HG03175 (cell line): ENCODE measurements around the gene BUB1B.
"Not testable (repeated sequence)": the region's sequence is repeated elsewhere in the genome, so short reads cannot be mapped to it uniquely, and the experiment has no call there.

ENCODE experiments used
- ATAC-seq: cut with Tn5 transposase; IDR thresholded peaks from one replicate; pipeline ENCODE4 v1.9.1; 2021; ENCODE audit warnings: mild to moderate bottlenecking, moderate library complexity; ENCODE audit not compliant: unreplicated experiment

Gene BUB1B, protein sequence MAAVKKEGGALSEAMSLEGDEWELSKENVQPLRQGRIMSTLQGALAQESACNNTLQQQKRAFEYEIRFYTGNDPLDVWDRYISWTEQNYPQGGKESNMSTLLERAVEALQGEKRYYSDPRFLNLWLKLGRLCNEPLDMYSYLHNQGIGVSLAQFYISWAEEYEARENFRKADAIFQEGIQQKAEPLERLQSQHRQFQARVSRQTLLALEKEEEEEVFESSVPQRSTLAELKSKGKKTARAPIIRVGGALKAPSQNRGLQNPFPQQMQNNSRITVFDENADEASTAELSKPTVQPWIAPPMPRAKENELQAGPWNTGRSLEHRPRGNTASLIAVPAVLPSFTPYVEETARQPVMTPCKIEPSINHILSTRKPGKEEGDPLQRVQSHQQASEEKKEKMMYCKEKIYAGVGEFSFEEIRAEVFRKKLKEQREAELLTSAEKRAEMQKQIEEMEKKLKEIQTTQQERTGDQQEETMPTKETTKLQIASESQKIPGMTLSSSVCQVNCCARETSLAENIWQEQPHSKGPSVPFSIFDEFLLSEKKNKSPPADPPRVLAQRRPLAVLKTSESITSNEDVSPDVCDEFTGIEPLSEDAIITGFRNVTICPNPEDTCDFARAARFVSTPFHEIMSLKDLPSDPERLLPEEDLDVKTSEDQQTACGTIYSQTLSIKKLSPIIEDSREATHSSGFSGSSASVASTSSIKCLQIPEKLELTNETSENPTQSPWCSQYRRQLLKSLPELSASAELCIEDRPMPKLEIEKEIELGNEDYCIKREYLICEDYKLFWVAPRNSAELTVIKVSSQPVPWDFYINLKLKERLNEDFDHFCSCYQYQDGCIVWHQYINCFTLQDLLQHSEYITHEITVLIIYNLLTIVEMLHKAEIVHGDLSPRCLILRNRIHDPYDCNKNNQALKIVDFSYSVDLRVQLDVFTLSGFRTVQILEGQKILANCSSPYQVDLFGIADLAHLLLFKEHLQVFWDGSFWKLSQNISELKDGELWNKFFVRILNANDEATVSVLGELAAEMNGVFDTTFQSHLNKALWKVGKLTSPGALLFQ

DNA sequence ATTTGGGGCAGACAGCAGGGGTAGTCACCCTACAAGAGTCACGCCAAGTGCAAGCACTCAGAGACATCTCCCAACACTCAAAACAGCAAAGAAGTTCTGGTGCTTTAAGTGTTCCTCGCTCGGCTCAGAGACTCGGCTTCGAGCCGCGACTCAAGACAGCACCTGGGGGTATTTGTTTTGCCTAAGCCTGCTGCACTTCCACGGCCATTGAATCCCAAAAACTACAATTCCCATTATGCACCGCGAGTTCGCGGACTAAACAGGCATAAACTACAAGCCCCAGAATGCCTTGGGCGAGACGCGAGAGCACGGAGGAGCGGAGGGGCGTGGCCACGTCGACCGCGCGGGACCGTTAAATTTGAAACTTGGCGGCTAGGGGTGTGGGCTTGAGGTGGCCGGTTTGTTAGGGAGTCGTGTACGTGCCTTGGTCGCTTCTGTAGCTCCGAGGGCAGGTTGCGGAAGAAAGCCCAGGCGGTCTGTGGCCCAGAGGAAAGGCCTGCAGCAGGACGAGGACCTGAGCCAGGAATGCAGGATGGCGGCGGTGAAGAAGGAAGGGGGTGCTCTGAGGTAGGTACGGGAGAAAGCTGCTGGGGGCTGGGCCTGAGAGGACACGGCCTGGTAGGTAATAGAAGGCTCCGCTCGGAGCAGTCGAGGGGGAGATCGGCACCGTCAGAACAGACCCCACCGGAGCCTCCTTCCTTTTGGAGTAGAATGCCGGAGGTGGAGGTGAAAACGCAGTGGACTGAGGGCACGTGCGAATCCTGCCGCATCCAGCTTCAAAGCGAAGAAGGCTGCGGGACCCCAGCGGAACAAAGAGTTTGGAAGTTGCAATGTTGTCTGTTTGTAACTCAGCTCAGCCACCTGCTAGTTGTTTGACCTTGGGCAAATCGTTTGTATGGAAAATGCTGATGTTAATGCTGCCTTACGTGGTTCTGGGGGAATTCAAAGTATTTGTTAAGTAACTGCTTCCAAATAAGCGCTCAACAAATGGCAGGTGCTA lies at the start of gene BUB1B:
TSS of gene BUB1B (plus strand) at position 381 of the 1,000 bp plus-strand sequence. CDS start at position 533, 152 bp downstream.
- ATAC-seq = peak; percentile 90

DNA sequence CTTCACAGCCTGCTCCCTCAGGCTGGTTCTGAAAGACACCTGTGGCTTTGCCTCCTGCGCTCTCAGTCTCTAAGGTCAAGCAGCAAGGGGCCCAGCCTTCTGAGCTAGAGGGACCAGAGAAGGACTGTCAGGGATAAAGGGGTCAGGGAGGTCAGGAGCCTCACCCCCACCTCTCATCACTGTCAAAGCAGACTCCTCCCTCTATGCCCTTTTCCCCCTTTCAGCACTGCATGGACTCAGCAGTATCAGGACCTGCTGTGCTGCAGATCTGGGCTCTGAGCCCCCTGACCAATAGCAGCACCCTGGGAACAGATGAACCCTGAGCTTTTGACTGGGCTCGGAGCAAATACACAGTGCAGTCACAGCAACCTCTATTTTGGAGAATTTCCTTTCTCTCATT lies 49.0 kb upstream of the BUB1B start:
- ATAC-seq = no peak

GRCh38 chr15:40112789-40113188 lies 48.1 kb upstream of the BUB1B start:
- ATAC-seq = no peak

DNA sequence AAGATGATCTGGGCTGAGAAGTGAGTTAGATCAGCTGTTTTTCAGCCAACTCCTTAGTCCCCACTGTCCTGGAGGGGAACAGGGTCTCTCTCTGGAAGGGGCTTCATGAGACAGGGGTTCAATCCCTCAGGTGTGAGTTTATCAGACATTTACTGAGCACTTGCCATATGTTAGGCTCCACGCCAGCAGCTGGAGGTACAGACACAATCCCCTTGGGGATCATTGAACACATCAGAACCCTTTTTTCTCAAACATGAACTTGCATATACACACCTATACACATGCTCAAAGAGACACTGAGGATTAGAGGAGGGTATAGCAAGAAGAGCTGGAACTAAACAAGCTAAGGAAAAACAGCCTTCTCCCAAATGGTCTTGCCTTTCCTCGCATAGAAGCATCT lies 46.7 kb upstream of the BUB1B start:
- ATAC-seq = no peak

GRCh38 chr15:40115106-40115505 lies 45.8 kb upstream of the BUB1B start:
- ATAC-seq = not testable (repeated sequence)

DNA sequence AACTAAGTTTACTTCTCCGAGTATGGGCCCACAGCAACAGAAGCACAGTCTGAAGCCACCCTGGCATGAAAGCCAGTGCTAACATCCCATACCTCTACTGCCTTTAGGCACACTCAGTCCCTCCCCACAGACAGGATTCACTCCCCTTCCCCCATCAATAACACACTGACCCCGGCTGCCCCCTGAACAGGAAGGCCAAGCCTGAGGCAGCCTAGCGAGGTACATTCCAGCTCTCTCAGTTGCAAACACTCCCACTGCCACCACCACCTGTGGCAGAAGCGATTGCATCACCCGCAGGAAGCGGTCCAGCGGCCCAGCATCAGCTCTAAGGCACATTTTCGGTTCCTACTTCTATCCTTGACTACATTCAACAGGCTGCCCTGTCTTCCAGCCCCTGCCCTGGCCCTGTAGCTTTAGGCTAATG lies 45.2 kb upstream of the BUB1B start:
- peak; percentile 96 for ATAC-seq

- no peak for ATAC-seq
Measured at GRCh38 chr15:40118473-40118872, 42.4 kb upstream of the BUB1B start.

GRCh38 chr15:40121911-40122638 lies 38.8 kb upstream of the BUB1B start:
- no peak for ATAC-seq

DNA sequence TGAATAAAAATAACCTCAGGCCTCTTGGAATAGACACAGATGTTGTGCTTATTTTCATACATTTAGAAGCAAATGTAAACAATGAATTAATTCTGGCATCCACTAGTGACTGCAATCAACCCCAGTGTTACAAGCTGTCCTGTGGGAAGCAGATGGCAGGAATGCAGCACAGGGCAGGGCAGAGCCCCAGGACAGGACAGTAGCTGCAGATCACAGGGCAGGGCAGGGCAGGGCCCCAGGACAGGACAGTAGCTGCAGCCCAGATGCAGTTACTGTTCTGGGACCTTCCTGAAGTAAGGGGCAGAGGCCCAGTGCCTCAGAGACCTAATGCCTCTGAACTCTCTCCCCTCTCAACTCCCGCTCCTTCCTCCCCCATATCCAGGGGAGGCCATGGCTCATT lies 37.9 kb upstream of the BUB1B start:
- ATAC-seq = not testable (repeated sequence)

DNA sequence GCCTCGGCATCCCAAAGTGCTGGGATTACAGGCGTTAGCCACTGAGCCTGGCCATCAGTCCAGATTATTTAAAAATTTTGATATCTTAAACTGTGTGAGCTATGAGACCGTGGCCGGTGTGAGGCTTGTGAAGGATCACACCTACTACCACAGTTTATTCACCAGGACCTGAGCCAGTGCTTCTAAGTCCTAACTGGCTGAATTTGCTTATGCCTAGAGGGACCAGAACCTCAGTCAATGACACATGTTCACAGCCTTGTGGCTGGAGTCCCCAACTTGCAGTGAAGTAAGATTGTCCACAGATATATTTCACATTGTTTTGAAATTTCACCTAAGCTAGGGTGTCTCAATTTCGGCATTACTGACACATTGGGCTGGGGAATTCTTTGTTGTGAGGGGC lies 37.0 kb upstream of the BUB1B start:
- ATAC-seq = not testable (repeated sequence)

- ATAC-seq = not testable (repeated sequence)
Measured at GRCh38 chr15:40124333-40124732, 36.5 kb upstream of the BUB1B start.

- not testable (repeated sequence) for ATAC-seq
Measured at GRCh38 chr15:40124807-40125285, 36.0 kb upstream of the BUB1B start.

- no peak for ATAC-seq
Measured at GRCh38 chr15:40125950-40126349, 34.9 kb upstream of the BUB1B start.

- ATAC-seq = no peak
Measured at GRCh38 chr15:40128766-40129660, 31.9 kb upstream of the BUB1B start.

DNA sequence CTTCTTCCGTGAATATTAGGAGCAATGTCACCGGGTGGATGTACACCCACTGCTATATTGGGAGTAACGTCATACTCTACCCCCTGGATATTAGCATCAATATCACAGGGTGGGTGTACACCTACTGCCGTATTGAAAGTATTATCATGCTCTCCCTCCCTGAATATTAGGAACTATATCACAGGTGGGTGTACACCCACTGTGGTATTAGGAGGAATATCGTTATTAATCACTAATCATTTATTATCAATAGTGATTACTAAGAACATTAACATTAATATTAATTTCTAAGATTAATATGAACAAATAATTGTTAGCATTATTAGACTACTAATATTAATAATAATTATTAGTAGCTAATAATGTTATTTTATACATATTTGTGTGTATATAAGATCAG lies 30.8 kb upstream of the BUB1B start:
- no peak for ATAC-seq

DNA sequence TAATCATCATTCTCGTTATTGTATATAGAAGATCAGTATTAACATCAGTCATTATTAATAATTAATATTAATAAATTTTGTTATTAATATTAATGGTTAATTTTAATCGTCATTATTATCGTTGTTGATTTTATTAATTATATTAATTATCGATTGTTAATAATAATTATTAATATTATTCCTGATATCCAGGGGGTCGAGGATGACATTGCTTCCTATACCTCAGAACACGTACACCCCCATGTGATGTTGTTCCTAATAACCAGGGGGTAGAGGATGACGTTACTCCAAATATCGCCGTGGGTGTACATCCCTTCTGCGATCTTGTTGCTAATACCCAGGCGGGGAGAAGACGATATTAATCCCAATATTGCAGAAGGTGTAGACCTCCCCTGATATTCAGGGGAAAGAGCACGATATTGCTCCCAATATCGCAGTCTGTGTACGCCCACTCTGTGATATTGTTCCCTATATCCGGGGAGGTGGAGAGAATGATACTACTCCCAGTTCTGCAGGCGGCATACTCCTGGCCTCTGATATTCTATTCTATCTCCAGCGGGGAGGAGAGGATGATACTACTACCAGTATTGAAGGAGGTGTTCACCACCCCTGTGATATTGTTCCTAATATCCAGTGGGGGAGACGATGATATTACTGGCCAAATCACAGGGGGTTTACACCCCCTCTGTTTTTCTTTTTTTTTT lies 29.9 kb upstream of the BUB1B start:
- no peak for ATAC-seq

DNA sequence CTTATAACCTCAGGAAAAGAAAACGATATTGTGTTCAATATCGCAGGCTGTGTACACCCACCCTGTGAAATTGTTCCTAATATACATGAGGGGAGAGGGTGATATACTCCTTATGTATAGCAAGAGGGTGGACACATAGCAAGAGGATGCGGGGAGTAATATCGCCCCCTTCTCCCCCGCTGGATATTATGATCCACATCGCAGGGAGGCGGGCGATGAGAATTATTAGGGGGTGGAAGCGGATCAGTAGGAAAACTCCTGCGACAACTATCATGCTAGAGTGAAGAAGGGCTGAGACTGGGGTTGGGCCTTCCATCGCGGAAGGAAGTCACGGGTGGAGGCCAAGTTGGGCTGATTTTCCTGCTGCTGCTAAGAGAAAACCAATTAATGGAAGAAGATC lies 27.3 kb upstream of the BUB1B start:
- no peak for ATAC-seq

DNA sequence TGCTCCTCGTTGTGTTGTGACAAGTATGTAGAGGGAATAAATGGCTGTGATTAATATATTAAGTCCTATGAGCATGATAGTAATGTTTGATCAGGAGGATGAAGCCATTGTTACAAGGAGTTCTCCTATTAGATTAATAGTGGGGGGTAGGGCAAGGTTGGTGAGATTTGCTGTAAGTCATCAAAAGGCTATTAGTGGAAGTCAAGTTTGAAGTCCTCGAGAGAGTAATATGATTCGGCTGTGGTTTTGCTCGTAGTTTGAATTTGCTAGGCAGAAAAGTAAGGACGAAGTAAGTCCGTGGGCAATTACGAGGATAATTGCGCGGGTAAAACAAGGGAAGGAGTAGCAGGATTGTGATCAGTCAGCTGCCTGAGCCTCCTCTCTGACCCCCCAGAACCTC lies 26.0 kb upstream of the BUB1B start:
- no peak for ATAC-seq
